ENCODE results near the gene SDF4. TPM values are rescaled to one million over a fixed set of nuclear protein-coding genes. Genes with fewer than 3 reads are reported as not detected.
A peak's percentile ranks its signal among the peaks of the same experiment; 100 is the strongest.

Gene SDF4
- total RNA-seq, 1 experiment from 2014 or later = 128 TPM

GRCh38 chr1:1273209-1273511, 41.4 kb upstream of the SDF4 start:
- H3K27me3 Mint-ChIP-seq (ENCODE audit: unreplicated experiment) = no peaks in the 10 kb centered on the region
- H3K4me1 Mint-ChIP-seq (ENCODE audit: low read depth, unreplicated experiment) = peaks cover 14% of the 10 kb centered on the region
- no TSS peak for BruUV-seq (replicated peaks)
- H3K36me3 Mint-ChIP-seq (ENCODE audit: insufficient read depth, unreplicated experiment) = peaks cover 36% of the 10 kb centered on the region
- TF ChIP-seq CTCF (IDR thresholded peaks at IDR 0.05; ENCODE audit: unreplicated experiment) = no peak
- DNase-seq = no peak
- no peak overlapping the region for H3K27ac Mint-ChIP-seq (ENCODE audit: unreplicated experiment)
- H3K4me3 Mint-ChIP-seq (ENCODE audit: low read depth, unreplicated experiment) = peak overlapping the region; percentile 85
- intact Hi-C loops (cut with micrococcal nuclease; ENCODE audit: unreplicated experiment) = no loop called here
- CTCF ChIA-PET = interaction anchor here (0.6 to 0.8 kb wide), 4 partner anchors 9 to 759 kb away, joined by 3 to 7 read pairs (median 4); no protein-coding TSS in a partner anchor
- no peaks in the 10 kb centered on the region for H3K9me3 Mint-ChIP-seq (ENCODE audit: low read depth, unreplicated experiment)

DNA sequence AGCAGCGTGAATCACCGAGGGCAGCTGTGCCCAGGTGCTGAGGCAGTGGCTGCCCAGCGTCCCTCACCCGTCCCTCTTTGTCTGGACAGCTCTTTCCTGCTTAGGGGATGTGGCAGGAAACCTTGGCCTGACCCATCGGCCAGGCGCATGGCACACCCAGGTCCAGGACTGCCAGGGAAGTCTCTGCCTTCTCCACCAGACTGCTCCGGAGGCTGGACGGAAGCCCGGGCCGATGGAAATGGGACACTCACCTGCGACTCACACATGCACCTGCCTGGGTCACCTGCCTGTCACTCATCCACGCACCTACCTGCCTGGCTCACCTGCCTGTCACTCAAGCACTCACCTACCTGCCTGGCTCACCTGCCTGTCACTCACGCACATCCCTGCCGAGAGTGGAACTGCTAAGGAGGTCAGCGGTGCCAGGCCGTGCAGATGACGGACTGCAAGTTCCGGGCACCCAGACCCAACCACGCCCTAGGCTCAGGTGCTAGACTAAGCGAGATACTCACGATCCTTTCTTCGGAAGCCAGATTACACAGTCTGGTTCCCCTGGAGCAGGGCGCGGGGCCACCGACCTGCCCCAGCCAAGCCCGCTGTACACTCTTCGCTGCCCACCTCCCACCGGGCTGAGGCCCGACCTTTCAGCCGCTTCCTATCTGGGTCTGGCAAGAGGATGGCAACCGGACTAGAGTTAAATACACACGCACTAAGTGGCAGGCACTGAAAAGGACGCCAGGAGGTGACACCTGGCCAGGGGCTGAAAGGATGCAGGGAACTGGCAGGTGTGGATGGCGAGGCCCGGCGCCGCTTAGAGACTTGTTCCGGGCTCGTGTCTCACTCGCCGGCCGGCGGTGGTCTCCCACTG, 40.8 kb upstream of the SDF4 start:
- Mint-ChIP-seq H3K4me3 (ENCODE audit: low read depth, unreplicated experiment) (peak overlapping the region; percentile 85), H3K4me1 (ENCODE audit: low read depth, unreplicated experiment) (peaks cover 14% of the 10 kb centered on the region), H3K27me3 (ENCODE audit: unreplicated experiment) (no peaks in the 10 kb centered on the region), H3K36me3 (ENCODE audit: insufficient read depth, unreplicated experiment) (peaks cover 36% of the 10 kb centered on the region), H3K27ac (ENCODE audit: unreplicated experiment) (peak overlapping the region; percentile 64), H3K9me3 (ENCODE audit: low read depth, unreplicated experiment) (no peaks in the 10 kb centered on the region)
- no peak for TF ChIP-seq CTCF (IDR thresholded peaks at IDR 0.05; ENCODE audit: unreplicated experiment)
- CTCF ChIA-PET = interaction anchor here (1.6 kb wide), 1 partner anchor 9 kb away, joined by 4 read pairs; no protein-coding TSS in a partner anchor
- DNase-seq = peak; percentile 48
- intact Hi-C loops (cut with micrococcal nuclease; ENCODE audit: unreplicated experiment) = no loop called here
- BruUV-seq (replicated peaks) = no TSS peak

DNA sequence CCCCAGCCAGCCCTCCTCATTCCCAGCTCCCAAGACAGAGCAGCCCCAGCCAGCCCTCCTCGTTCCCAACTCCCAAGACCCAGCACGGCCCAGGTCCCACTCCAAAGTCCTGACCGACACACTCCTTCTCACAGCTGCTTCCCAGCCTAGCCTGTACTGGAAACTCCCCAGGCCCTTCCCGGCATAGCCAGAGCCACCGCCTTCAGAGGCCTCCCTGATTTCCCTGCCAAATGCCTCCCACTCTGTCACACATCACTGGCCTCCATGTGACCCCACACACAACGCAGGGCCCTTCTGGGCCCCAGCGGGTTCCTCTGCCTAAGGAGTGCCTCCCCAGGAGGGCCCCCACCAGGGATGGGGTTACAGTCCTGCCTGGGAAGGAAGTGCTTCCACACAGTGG, 39.0 kb upstream of the SDF4 start:
- TF ChIP-seq CTCF (IDR thresholded peaks at IDR 0.05; ENCODE audit: unreplicated experiment) = no peak
- Mint-ChIP-seq H3K27ac (ENCODE audit: unreplicated experiment) (no peak overlapping the region), H3K9me3 (ENCODE audit: low read depth, unreplicated experiment) (no peaks in the 10 kb centered on the region), H3K36me3 (ENCODE audit: insufficient read depth, unreplicated experiment) (peaks cover 45% of the 10 kb centered on the region), H3K4me3 (ENCODE audit: low read depth, unreplicated experiment) (peak overlapping the region; percentile 7), H3K27me3 (ENCODE audit: unreplicated experiment) (no peaks in the 10 kb centered on the region), H3K4me1 (ENCODE audit: low read depth, unreplicated experiment) (peaks cover 14% of the 10 kb centered on the region)
- no TSS peak for BruUV-seq (replicated peaks)
- intact Hi-C loops (cut with micrococcal nuclease; ENCODE audit: unreplicated experiment) = no loop called here
- no peak for DNase-seq
- CTCF ChIA-PET = interaction anchor here (1.4 to 1.6 kb wide), 2 partner anchors 11 to 12 kb away, joined by 4 to 6 read pairs; no protein-coding TSS in a partner anchor

DNA sequence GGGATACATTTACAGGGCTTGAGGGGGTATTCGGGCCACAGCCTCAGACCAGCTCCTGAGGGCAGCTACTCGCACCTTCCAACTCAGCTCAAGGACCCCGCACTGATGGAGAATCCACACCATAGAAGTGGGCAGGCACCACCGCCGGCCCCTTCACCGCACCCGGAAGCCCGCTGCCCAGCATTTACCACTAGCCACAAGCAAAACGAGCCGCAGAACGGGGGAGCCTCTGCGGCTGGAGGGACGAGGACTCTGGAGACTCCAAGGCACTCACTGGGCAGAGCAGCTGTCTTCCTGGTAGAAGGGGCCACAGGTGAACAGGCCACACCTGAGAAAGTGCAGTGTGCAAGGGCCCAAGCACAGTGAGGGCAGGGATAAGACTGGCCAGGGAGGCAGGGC, 36.5 kb upstream of the SDF4 start:
- DNase-seq = no peak
- H3K36me3 Mint-ChIP-seq (ENCODE audit: insufficient read depth, unreplicated experiment) = peaks cover 45% of the 10 kb centered on the region
- no peak overlapping the region for H3K4me3 Mint-ChIP-seq (ENCODE audit: low read depth, unreplicated experiment)
- H3K27ac Mint-ChIP-seq (ENCODE audit: unreplicated experiment) = no peak overlapping the region
- no peaks in the 10 kb centered on the region for H3K9me3 Mint-ChIP-seq (ENCODE audit: low read depth, unreplicated experiment)
- H3K27me3 Mint-ChIP-seq (ENCODE audit: unreplicated experiment) = no peaks in the 10 kb centered on the region
- TF ChIP-seq CTCF (IDR thresholded peaks at IDR 0.05; ENCODE audit: unreplicated experiment) = no peak
- CTCF ChIA-PET = no interaction called here
- peaks cover 14% of the 10 kb centered on the region for H3K4me1 Mint-ChIP-seq (ENCODE audit: low read depth, unreplicated experiment)
- intact Hi-C loops (cut with micrococcal nuclease; ENCODE audit: unreplicated experiment) = no loop called here
- no TSS peak for BruUV-seq (replicated peaks)
